Upper lobe of left lung (tissue), 4 donors: ENCODE results near the gene GRIA3.

Experiments
- EP300 ChIP-seq, 4 donors: sonication (generic); formaldehyde crosslinking; IDR thresholded peaks; one replicate each; pipeline ENCODE4 v1.5.1; 2017; ENCODE audit warnings: antibody characterized with exemption in 4 of 4, control low read depth in 2 of 4
- POLR2A ChIP-seq, 4 donors: fragments of 450-650 bp; IDR thresholded peaks; one replicate each; pipeline ENCODE4 v1.5.1; 2016 to 2017; ENCODE audit warnings: antibody characterized with exemption in 4 of 4, mild to moderate bottlenecking in 2 of 4
- TF ChIP-seq, protein P1 (sequence below), 6 experiments: fragments of 450-650 bp in 4 of 6; fragments of 200-600 bp in 2 of 6; sonication (generic) in 2 of 6; IDR thresholded peaks; one replicate each; pipeline ENCODE4 v1.5.1; 2016 to 2019; ENCODE audit warnings: antibody characterized with exemption in 6 of 6

DNA sequence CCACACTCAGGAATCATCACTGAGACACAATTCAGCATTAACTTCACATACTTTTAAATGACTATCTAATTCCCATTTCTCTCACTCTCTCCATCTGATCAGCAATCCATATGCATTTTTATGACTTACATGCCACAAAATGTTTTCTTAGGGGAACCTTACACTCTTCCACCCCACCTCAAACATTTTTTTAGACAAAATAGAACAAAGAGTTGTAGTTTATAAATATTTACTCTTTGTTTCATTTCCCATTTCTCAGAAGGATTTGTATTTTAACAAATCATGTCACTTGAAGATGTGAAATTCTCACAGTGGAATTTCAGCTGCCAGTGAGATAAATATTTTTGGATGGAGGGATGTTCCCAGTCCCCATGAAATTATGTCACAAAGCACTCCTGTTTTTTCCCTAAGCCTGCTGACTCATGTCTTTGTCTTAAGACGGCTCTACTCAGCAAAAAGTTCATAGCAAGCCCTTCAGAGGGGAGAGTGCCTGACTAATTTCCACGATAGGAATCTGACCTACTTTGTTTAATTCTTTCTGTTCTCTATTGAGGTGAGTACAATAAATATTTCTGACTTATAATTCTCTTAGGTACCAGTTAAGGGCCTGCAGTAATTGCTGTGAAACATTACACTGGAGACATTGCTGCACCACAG lies 291.1 kb downstream of the GRIA3 start:
- TF ChIP-seq, protein P1, sequence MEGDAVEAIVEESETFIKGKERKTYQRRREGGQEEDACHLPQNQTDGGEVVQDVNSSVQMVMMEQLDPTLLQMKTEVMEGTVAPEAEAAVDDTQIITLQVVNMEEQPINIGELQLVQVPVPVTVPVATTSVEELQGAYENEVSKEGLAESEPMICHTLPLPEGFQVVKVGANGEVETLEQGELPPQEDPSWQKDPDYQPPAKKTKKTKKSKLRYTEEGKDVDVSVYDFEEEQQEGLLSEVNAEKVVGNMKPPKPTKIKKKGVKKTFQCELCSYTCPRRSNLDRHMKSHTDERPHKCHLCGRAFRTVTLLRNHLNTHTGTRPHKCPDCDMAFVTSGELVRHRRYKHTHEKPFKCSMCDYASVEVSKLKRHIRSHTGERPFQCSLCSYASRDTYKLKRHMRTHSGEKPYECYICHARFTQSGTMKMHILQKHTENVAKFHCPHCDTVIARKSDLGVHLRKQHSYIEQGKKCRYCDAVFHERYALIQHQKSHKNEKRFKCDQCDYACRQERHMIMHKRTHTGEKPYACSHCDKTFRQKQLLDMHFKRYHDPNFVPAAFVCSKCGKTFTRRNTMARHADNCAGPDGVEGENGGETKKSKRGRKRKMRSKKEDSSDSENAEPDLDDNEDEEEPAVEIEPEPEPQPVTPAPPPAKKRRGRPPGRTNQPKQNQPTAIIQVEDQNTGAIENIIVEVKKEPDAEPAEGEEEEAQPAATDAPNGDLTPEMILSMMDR (IDR thresholded peaks at IDR 0.05) = no peak
- TF ChIP-seq EP300 (IDR thresholded peaks at IDR 0.05) (no peak), POLR2A (IDR thresholded peaks at IDR 0.05) (no peak)
